ENCODE data around the gene CHD5.

Gene CHD5

DNA sequence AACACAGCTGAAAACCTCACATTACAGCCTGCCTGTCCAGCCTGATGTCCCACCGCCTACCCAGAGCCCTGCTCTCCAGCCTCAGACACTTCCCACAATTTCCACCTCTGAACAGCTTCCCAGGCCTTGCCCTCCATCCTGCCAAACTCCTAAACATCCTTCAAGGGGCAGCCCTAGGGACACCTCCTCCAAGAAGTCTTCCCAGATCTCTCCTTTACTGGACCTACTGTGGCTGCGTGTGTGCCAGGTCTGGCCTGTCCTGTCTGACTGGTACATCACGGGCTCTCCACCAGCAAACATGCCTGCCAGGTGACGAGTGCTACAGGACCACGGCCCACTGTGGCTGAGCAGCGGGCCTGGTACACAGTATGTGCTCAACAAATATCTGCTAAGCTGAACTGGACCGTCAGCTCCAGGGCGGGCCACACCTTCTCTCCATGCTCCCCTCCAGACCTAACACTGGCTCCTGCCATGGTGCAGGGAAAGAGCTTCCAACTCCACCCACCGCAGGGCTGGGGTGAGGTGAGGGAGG lies 28.8 kb downstream of the CHD5 start:
- DNase-seq, result no peak

DNA sequence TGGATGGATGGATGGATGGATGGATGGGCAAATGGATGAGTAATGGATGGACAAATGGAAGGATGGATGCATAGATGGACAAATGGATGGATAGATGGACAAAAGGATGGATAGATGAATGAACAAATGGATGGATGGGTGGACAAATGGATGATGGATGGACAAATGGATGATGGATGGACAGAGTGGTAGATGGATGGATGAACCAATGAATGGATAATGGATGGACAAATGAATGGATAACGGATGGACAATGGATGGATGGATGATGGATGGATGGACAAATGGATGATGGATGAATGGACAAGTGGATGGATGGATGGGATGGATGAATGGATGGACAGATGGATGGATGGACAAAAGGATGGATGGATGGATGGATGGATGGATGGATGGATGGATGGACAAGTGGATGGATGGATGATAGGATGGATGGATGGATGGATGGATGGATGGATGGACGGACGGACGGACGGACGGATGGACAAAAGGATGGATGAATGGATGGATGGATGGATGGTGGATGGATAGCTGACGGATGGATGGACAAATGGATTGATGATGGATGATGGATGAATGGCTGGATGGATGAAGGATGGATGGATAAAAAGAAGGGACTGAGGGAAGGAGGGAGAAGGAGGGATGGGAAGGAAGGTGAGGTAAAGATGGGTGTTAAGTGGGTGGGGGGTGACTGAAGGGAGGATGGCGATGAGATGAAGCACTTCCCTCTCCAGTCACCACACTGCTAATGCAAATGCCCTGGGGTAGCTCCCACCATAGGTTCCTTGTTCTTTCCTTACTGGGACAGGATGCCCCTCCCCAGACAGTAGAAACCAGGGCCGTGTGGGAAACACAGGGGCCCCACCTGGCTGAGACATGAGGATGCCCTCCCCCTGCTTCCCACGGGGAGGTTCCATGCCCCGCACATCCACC lies 29.8 kb downstream of the CHD5 start:
- DNase-seq, result no peak

DNA sequence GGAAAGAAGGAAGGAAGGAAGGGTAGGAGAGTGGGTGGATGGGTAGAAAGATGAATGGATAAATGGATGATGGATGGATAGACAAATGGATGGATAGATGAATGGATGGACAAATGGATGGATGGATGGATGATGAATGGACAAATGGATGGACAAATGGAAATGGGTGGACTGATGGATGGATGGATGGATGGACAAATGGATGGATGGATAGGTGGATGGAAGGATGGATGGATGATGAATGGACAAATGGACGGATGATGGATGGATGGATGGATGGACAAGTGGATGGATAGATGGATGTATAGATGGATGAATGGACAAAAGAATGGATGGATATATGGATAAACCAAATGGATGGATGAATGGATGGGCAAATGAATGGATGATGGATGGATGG lies 30.5 kb downstream of the CHD5 start:
- no peak for DNase-seq

DNA sequence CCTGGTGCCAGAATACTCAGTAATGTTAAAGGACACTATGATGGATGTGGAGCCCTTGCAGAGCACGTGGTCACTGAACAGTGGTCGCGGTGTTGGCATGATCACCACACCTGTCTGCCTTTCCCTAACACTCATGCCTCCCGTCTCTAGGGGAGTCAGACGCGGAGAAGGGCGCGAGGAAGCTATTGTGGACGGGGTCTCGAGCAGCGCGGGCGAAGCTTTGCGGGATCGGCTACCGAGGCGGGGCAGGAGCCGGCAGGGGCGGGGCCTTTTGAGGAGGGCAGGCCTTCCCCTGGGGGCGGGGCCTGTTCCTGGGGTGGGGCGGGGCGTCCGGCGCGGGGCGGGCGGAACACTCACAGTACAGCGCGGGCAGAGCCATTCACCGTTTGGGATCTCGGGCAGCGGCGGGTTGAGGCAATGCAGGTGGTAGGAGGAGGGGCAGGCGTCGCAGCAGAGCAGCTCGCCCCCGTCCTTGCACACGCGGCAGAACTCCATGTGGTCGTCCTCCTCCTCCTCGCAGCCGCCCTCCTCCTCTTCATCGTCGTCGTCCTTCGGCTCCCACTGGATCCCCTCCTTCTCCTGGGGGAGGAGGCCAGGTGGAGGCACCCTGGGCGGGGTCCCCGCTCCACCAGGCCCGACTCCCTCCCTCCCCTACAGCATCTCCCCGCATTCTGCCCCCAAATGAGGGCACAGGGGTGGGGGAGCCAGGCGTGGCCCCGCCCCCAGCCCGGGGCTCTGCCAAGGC lies 31.5 kb downstream of the CHD5 start:
- DNase-seq, result no peak

DNA sequence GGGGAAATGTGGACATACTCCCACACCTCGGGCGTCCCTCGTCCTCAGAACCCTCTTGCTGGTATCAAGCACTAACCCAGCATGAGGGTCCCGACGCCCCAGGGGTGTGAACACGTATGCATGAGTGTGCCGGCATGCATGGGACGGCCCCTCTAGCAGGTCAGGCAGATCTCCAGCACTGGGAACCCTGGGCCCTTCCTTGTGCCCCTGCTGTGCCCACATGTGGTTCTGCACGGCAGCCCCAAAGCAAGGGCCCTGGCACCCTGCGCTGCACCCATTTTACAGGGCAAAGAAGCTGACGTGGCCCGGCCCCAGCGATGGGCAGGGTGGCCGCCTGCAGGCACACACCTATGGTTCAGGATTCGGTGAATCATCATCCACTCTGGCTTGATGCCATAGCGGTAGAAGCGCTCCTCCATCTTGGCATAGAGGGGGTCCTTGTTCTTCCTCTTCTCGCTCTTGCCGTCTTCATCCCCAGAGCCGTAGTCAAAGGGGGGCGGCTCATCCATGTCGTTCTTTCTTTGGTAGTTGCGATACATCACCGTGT lies 34.2 kb downstream of the CHD5 start:
- no peak for DNase-seq

DNA sequence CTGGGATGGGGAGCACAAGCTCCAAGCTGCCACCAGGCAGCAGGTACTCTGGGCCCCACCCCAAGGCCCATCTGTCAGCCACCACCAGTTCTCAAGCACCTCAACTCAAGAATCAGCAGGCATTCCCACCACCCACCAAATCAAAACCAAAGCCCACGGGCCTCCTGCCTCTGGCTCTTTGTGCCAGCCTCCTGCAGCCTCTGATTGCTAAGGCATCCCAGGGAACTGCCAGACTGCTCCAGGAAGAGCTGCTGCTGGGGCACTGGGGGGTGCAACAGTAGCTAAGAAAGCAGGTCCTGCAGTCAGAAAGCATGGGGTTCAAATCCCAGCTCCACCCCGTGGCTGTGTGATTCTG lies 34.7 kb downstream of the CHD5 start:
- no peak for DNase-seq

DNA sequence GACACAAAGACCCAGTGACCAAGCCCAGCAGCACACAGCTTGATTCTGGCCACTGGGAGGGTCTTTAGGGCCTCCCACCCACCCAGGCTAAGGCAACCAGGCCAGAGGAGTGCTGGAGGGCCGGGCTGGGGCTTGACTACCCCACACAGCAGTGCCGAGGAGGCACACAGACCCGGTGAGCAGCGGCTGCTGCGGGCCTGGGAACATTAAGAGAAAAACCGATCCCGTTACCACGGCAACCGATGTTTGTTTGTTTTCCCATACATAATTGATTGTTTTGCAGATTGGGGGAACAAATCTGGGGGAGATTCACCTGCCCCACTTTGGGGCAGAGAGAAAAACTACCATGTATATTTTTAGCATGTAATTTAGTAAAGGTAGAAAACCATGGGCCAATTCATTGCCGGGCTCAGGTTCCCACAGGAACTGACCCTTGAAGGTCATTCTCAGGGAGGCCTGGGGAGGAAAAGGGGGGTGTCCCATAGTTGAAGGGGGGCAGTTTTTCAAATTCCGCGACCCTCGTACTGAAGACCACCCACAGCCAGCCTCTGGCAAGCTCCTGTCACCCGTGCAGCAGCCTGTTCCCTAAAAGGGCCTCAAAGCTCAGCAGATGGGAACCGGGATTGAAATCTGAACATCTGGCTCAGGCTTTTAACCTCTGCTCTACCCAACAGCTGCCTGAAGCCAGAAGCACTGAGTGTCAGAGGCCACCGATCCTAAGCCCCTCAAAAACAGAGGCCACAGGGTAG lies 35.3 kb downstream of the CHD5 start:
- DNase-seq, result no peak

DNA sequence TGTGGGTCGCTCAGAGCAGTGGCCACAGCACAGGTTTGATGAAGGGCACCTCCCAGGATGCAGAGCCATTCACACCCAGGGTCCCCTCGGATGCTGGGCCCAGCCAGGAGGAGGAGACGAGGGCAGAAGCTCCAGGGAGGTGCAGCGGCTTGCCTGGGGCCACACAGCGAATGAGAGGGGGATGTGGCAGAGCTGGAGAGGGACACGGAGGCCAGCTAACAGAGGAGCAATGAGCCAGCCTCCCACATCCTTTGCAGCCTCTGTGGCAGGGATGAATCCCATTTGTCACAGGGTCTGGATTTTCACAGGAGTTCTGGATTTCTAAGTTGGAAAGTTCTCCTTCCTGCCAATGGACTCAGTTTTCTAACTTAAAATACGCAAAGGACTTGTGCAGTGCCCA lies 35.9 kb downstream of the CHD5 start:
- no peak for DNase-seq

DNA sequence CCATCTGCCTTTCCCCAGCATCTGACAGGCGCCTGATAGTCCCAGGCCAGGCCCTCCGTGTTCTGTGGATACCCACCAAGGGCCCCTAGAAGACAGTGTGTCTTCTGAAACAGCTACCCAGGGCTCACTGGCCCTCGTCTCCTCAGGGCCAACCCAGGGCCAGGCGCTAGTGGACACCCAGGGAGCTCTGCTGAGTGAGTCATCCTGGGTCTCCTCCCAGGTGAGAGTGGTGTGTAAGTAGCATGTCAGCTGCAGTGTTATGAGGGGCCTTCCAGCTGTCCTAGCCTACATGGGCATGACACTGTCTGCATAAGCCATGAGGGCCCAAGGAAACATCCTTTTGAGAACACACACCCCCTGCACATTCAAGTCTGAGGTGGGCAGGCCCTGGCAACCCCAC lies 36.7 kb downstream of the CHD5 start:
- no peak for DNase-seq

DNA sequence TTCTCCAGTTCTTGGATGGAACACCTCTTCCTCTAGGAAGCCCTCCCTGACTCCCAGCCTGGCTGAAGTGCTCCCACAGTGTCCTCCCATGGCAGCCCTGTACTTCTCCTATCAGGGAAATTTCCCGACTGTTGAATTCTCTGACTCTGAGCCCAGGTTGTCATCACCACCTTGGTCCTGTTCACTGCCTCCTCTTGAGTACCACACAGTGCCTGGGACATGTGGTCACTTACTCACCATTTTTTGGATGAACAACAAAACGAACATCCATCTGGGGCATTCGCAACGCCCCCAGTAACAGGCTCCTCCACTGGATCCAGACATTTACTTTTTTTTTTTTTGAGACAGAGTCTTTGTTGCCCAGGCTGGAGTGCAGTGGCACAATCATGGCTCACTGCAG lies 37.4 kb downstream of the CHD5 start:
- DNase-seq, result no peak

DNA sequence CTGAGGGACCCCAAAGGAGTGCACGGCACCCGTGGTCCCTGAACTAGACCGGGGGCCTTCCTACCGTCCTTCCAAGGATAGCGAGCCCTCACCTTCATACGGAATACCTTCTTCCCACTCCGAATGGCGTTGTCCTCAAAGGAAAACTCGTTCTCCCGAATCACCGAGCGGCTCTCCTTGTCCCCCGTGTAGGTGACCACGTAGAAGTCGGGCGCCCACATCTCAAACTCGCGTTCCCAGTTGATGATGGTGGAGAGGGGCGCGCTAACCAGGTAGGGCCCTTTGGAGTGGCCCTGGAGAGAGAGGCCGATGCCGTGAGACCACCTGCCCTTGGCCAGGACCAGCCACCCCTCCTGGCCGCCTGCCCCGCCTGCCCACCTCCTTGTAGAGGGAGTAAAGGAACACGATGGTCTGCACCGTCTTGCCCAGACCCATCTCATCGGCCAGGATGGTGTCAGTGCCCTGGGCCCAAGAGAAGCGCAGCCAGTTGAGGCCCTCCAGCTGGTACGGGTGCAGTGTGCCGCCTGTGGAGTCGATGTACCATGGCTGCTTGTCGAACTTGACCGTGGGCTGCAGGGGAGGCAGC lies 38.0 kb downstream of the CHD5 start:
- no peak for DNase-seq

DNA sequence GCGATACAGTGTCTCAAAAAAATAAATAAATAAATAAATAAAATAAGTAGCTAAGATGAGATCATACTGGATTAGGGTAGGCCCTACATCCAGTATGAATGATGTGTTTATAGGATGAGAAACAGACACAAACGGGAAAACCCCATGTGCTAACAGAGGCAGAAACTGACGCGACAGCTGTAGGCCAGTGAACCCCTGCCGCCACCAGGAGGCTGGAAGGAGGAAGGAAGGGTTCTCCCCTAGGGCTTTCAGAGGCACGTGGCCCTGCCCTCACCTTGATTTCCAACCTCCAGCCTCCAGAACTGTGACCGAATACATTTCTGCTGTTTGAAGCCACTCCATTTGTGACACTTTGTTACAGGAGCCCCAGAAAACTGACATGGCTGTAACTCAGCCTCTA lies 38.5 kb downstream of the CHD5 start:
- no peak for DNase-seq

DNA sequence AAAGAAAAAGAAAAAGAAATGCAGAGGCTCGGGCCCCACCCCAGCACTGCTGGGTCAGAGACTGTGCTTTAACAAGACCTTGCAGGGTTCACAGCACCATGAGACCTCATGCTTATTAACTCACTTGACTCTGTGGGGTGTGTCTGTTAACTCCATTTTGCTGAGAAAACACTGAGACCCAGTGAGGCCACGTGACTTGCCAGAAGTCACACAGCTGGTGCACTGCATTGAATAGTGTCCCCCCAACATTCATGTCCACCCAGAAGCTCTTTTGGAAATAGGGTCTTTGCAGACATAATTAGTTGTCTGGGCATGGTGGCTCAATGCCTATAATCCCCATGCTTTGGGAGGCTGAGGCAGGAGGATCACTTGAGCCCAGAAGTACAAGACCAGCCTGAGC lies 39.7 kb downstream of the CHD5 start:
- DNase-seq, result no peak

DNA sequence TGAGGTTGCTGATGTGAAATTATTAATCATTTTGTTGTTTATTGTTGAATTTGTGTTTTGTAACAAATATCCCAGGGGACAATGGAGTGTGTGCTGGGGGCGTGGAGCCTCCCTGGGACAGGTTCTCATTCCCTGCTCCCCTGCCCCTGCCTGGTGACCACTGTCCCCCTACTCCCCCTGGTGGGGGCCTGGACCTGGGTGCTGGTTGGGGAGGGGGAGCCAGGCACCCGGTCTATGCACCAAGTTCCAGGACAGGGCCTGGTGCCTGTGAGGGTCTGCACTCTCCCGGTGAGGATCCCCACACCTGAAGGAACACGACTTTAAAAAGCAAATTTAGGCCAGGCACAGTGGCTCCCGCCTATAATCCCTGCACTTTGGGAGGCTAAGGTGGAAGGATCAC lies 42.4 kb downstream of the CHD5 start:
- no peak for DNase-seq

DNA sequence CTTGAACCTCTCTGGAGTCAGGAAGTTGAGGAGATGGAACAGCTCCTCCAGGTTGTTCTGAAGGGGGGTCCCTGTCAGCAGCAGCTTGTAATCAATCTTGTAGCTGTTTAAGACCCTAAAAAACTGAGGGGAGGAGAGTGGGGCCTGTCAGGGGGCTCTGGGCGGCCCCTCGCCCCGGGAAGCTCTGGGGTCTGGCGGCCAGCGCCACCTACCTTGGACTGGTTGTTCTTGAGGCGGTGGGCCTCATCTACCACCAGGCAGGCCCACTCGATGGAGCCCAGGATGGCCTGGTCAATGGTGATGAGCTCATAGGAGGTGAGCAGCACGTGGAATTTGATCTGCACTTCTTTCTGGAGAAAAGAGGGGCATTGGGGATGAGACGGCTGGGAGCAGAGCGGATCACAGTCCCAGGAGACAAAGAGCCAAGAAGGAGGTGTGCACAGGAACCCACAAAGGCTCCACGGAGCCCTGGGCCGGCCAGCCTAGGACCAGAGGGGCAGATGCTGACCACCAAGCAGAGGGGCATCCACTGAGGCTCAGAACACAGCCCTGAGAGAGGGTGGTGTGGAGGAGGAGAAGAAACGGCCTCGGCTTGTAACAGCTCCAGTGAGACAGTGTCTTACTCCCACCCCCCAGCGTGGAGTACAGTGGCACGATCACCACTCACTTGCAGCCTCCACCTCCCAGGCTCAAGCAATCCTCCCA lies 43.5 kb downstream of the CHD5 start:
- no peak for DNase-seq

DNA sequence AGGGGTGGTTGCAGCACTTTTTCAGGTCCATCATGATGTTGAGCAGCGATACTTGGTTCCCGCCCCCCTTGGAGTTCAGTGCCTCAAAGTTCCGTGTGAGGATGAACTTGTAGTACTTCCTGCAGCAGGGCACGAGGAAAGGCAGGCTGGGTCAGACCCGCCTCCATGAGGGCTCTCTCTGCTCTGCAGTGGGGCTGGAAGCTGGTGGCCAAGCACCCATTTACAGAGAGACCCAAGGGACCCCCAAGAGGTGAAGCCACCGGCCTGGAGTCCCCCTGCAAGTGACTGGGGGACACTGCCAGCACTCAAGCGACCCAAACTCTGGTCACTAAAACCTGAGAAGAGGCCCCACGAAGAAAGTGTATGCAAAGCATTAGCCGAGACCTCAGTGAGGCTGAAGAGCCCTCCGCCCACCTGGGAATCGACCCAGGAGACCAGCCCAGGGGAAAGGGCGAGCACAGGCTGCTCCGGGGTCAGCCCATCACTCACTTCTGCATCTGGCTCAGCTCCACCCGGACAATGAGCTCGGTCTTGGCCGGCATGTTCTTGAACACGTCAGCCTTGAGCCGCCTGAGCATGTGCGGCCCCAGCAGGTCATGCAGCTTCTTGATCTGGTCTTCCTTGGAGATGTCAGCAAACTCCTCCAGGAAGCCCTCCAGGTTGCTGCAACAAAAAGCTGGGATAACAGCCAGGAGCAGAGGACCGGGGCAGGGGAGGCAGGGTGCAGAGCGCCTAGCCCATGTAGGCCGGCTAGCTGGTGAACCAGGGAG lies 45.2 kb downstream of the CHD5 start:
- DNase-seq, result no peak

DNA sequence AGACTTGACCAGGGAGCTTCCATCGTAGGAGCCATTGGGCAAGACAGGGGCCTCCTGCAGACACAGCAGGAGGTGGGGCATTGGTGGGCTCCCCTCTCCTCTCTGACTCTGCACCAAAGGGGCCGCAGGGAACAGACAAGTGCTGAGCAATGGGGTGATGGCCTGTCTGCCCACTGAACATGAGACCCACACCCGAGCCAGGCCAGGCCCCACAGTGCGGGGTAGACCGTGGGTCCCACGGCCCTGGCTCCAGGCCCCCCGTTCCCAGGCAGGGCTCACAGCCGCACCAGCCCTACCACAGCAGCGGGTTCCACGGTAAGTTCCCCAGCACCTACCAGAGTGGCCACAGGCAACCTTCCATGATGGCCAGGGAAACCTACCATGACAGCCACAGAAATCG lies 45.9 kb downstream of the CHD5 start:
- DNase-seq, result no peak

DNA sequence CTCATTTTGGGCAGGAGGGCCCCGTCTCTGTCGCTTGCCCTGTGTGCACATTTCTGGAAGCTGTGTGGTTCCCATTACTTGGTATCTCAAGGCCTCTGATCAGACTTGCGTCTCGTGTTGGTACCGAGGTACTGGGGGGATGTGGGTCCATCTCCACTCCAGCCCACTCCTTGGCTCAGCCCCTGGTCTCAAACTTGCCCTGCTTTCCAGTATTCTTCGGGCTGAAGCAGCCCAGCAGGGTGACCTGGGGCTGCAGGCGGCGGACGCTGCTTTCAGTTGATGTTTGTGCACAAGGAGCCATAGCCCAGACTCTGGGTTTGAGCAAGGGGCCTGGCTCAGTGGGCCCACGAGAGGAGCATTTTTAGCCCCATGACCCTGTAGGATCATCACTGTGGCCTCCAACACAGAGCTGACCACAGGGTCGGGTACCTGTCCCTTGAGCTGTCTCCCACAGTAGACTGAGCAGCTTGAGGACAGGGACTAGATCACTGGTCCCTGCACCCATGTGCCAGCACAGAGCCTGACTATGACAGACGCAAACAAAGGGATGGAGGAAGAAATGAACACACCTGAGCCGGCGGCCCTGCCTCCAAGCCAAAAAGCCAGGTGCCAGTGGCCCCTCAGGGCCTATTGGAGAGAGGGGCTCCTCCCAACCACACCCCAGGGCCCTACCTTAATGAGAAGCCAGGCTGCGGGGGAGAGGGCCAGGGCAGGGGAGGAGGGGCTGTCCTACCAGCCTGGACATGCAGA lies 46.8 kb downstream of the CHD5 start:
- no peak for DNase-seq

DNA sequence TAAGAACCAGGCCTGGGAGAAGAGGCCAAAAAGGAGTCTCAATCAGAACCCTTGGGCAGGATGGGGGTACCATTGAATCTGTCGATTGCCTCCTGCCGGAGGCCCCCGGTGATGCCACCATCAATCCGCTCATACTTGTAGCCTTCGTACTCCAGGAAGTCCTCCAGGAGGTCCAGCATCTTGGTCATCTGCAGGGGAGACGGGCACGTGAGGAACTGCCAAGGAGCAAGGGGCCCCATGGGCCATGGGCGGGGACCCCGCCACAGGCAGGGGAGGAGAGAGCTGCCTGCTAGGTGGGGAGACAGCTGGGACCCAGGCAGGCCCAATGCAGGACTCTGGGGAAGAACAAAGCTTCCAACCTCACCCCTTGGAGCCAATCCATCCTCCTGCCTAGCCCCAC lies 48.6 kb downstream of the CHD5 start:
- no peak for DNase-seq

DNA sequence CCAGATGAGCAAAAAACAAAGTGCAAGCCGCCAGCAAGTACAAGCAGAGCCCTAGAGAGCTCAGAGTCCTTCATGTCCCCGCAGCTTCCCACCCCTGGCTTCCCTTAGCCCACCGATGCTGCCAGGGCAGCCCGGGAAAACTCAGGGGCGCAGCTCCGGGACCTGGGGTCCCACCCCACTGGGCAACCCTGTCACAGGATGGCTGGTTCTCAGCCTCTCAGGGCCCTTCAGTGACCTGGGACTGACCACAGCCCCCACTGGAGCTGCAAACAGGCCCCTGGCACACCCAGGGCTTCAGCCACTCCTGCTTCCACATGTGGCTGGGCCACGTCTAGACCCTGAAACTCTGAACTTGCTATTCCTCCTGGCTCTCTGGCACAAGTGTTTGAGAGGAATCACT lies 49.5 kb downstream of the CHD5 start:
- DNase-seq, result no peak

DNA sequence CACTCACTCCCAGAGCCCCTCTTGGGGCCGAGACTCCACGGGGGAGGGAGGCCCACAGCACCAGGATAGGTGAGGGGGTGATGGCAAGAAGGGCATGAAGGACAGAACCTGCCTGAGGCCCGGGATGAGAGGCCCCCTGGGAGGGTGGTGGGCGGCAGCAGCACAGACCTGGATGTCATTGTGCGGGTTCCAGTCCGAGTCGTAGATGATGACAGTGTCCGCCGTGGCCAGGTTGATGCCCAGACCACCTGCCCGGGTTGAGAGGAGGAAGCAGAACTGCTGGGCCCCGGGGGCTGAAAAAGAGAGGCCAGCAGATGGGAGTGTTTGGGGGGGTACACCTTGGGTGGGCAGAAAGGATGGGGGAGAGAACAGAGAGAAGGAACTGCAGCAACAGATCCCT lies 50.1 kb downstream of the CHD5 start:
- no peak for DNase-seq
